D341Med (cell line): Measurements from ENCODE around the gene MYBPC3.

Experiments
- DNase-seq: peaks from one replicate; pipeline ENCODE4 v3.0.0; 2012; ENCODE audit warnings: low spot score

The MYBPC3 gene

DNA sequence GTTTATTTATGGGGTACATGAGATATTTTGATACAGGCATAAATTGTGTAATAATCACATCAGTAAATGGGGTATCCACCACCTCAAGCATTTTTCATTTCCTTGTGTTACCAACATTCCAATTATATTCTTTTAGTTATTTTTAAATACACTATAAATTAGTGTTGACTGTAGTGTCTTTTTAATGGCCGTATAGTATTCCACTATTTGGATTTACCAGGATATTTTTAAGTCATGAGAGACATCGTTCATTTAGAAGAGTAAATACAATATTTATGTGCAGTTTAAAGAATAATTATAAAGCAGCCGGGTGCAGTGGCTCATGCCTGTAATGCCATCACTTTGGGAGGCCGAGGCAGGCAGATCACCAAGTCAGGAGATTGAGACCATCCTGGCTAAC lies 32.0 kb upstream of the MYBPC3 start:
- DNase-seq = no peak

GRCh38 chr11:47383071-47383470 lies 30.6 kb upstream of the MYBPC3 start:
- DNase-seq = no peak

DNA sequence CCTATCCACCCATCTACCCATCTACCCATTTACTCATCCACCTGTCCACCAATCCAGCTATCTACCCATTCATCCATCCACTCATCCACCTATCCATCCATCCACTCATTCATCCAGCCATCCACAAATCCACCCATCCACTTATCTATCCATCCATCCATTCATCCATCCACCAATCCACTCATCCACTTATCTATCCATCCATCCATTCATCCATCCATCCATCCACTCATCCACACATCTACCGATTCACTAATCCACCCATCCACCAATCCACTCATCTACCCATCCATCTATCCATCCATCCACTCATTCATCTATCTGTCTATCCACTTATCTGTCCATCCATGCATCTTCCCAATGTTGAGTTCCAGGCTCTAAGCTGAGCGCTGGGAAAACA lies 27.6 kb upstream of the MYBPC3 start:
- no peak for DNase-seq

DNA sequence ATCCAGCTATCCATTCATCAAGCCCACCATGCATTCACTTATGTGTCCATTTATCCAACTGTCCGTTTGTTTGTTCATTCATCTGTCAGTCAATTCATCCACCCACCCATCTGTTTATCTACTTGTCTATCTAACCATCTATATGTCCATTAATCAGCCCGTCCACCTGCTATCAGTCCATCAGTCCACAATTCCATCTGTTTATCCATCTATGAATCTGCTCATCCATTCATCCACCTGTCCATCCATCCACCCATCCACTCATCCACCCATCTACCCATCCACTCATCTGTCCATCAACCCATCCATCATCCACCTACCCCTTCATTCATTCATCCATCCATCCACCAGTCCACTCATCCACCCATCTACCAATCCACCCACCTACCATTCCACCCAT lies 26.8 kb upstream of the MYBPC3 start:
- no peak for DNase-seq

DNA sequence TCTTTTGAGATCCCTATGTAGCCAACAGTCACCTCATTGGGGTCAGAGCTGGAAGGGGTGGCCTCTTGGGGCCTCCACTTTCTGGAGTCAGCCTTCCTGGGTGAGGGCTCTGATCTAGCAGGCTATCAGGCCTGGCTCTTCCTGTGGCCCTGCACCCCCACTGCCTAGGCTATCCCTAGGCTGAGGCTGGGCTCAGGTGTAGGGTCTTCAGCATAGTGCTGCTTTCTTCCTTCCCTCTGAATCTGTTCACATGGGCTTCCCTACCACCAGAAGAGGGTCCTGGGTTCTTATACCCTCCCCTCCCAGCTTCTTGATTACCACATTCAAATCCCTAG lies 26.3 kb upstream of the MYBPC3 start:
- DNase-seq = no peak

GRCh38 chr11:47378010-47378835 lies 25.7 kb upstream of the MYBPC3 start, which contains the start of gene SPI1:
Gene SPI1 (minus strand): TSS chr11:47378547. CDS start chr11:47378353, 194 bp downstream.
- peak; percentile 17 for DNase-seq

GRCh38 chr11:47377571-47378009 lies 25.1 kb upstream of the MYBPC3 start:
- DNase-seq = no peak

DNA sequence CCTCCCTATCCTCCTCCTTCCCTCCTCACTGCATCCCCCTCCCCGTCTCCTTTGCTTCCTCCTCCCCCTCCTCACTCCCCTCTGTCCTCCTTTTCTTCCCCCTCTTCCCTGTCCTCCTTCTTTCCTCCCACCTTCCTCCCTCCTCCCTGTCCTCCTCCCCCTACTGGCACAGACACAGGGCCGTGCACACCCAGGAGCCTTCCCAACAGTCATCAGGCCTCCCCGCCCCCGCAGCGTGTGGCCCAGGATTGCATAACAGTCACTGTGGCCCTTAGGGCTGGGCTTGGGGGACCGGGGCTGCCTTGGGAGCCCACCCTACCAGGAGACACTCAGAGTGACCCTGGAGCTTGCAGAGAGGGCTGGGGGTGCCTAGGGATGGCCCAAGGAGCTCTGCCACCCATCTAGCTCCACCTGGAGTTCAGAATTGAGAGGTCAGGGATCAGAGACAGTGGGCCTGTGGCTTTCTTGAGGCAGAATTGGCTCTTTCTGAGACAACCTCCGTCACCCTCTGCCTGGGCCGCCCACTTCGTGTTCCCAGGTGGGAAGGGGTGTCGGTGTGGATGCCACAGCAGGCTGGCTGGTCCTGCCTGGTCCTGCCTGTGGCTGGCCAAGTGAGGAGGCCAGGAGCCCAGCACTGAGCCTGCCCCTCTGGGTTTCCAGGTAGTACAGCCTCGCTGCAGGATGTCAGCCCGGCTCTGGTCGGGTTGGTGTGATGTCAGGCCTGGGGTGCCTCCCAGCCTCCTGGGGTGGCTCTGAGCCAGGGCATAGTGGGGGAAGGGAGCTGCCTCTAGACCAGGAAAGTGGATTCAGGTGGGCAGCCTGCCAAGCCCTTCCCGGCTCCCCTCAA lies 24.2 kb upstream of the MYBPC3 start:
- DNase-seq = peak; percentile 27

DNA sequence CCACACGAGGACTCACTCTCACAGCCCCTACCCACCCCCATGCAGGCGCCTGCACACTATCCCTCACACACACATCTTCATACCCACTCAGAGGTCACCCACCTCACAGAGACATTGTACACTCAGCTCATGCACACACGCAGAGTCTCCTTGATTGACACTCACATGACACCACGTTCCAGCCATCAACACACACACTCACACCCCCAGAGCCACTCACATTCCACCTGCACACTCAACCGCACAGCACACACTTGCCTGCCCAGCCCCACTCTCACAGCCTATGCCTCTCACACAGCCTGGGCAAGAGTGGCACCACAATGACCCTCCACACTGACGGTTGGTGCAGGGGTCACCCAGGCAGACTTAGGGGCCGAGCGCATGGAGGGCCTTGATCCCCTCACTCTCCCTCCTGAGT lies 23.6 kb upstream of the MYBPC3 start:
- no peak for DNase-seq

DNA sequence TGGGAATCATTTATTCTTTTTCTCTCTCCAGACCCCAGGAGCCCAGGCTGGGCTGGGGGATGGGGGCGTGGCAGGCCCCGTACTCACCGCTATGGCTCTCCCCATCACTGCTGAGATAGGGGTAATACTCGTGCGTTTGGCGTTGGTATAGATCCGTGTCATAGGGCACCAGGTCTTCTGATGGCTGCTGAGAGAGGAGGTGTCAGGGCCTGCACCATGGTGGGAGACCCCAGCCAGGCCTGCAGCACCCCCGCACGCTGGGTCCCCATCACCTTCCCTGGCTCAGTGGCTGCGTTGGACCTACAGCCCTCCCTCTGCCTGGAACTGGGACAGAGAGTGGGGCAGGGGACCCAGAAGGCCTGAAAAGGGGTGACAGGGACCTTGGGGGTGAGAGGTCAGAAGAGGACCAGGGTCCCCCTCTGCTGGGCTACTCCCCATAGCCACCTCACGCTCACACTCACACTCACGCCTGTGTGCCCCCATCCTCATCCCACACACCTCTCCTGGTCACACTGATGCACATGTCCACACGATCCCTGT lies 23.1 kb upstream of the MYBPC3 start:
- no peak for DNase-seq

GRCh38 chr11:47375020-47375419 lies 22.5 kb upstream of the MYBPC3 start:
- no peak for DNase-seq

DNA sequence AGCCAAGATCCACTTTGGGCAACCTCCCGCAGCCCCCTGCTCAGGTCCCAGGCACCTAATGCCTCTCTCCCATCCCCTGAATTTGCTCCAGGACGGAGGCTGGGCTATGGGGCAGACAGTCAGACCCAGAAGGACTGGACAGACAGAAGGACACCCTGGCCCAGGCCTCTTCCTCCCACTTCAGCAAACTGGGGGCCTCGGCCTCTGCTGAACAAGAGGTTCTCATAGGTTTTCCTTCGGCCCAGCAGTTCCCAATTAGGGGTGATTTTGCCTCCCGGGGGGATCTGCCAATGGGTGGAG lies 22.2 kb upstream of the MYBPC3 start:
- no peak for DNase-seq

DNA sequence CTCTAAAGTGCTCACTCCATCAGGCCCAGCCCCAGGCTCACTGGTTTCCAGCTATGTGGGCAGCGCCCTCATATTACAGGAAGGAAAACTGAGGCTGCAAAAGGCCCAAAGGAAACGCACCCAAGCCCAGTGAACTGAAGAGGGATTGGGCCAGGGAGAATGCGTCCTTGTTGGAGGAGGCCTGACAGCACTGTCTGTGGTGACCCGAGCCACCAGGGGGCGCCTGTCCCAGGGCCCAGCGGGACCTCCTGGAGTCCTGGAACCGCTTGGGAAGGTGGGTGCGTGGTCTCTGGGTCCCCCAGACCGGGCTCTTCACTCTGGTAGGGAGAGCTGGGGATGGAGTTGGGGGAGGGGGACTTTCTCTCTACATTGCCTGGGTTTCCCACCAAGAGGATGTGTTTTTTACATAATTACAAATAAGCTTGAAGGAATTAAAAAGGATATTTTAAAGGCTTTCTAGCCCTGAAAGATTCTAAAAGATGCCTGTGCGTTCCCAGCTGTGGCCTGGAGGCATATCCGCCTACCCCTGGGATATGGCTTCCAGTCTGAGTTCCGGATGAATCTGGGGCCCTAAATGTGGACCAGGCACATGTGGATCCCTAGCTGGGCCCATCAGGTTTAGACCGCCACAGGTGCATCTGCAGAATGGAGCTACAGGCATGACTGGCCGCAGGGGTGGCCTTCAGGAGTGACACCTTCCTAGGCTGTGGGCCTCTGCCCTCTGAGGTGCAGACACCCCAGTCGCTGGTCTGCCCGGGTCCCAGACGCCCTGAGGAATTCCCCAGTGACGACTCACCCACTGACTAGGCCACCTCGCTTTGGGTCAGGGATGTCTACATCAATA lies 21.6 kb upstream of the MYBPC3 start:
- peak; percentile 92 for DNase-seq

- no peak for DNase-seq
Measured at GRCh38 chr11:47372422-47372821, 19.9 kb upstream of the MYBPC3 start.

- no peak for DNase-seq
Measured at GRCh38 chr11:47369676-47370075, 17.2 kb upstream of the MYBPC3 start.

DNA sequence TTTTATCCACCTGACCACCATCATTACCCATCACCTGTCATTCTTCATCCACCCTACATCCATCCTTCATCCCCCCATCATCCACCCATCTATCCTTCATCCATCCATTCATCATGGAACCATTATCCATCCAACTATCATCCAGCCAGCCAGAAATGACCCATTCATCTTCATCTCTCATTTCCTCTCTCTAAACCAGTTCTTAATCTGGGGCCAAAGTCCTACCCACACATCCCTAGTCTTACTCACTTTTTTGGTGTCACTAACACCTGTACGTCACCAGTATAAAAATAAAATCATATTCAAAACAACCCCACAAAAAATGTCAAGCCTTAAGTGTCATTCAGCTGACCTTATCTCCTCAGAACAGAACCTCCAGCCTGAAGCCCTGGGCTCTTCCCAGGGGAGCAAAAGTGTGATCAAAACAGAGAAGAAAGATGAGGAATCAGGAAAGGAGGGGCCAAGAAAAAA lies 13.6 kb upstream of the MYBPC3 start:
- no peak for DNase-seq

- DNase-seq = no peak
Measured at GRCh38 chr11:47361419-47361818, 8.9 kb upstream of the MYBPC3 start.

GRCh38 chr11:47360341-47360740 lies 7.8 kb upstream of the MYBPC3 start:
- no peak for DNase-seq

GRCh38 chr11:47359586-47359985 lies 7.1 kb upstream of the MYBPC3 start:
- no peak for DNase-seq

DNA sequence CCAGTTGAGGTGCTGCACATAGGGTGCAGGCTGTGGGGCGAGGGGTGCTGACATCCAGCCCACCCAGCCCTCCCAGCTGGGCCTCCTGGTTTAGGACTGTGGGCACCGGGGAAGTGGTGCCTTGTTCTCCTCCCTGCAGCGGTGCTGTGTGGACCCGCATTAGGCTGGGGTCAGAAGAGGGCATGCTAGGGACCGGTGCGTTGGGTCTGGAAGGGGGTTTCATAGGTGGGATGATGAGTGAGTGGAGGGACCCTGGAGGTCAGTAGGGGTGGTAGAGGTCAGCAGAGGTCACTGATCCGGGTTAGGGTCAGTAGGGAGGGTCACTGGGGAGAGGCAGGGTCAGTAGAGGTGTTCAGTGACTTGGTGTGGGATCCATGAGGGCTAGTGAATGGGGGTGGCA lies 6.7 kb upstream of the MYBPC3 start:
- no peak for DNase-seq

- no peak for DNase-seq
Measured at GRCh38 chr11:47358731-47359051, 6.2 kb upstream of the MYBPC3 start.

- no peak for DNase-seq
Measured at GRCh38 chr11:47357985-47358730, 5.7 kb upstream of the MYBPC3 start.
